Measurements from ENCODE around the gene COL4A2.
A peak's percentile ranks its signal among the peaks of the same experiment; 100 is the strongest.

COL4A2 gene

DNA sequence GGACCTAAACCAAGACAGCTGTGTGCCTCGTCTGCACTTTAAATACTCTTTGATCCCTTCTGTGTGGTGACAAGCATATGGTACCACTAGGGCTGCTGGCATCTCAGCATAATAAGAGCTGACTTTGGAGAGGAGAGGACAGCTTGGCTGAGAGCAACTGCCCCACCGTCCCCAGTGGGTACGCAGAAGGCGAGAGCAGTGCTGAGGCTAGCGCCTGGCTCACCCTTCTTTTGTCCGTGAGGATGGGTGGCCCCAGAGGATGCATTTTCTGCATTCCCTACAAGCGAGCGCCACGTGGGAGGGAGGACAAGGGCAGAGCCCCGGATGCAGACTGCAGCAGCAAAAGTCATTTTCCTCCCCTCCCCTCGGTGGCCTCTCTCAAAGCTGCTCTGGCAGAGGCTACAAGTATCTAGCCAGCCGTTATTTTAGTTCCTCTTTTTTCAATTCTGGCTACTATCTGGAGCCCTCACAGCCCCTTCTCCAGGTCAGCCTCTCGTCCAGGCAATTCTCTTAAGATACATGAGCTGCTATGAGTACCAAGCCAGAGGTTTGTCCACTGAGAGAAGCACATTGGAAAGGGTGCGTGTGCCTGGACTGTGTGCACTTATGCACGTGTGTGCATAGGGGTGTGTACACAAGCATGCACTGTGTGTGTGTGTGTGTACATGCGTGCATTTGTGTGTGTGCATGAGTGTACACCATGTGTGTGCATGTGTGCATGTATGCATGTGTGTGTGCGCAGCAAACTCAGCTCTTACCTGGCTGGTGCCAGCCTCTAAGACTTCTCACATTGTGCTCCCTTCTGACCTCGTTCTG is 203.1 kb downstream of the COL4A2 start:
- Histone ChIP-seq H3K27me3 (ENCODE audit: low read depth, low read length) (no peaks in the 10 kb centered on the region), H3K36me3 (ENCODE audit: control insufficient read depth in 1 of 2, insufficient read depth in 2 of 2, low read length in 2 of 2) (peaks cover 10 to 73% of the 10 kb centered on the region in 2 donors), H3K4me1 (ENCODE audit: control insufficient read depth in 1 of 2, insufficient read depth in 2 of 2, low read length in 2 of 2) (peaks cover 12 to 39% of the 10 kb centered on the region in 2 donors), H3K4me3 (ENCODE audit: low read depth in 1 of 2, low read length in 2 of 2) (no peak overlapping the region), H3K9me3 (ENCODE audit: control insufficient read depth in 1 of 2, low read length in 2 of 2) (no peaks in the 10 kb centered on the region), H3K27ac (ENCODE audit: low read length) (no peak overlapping the region)

DNA sequence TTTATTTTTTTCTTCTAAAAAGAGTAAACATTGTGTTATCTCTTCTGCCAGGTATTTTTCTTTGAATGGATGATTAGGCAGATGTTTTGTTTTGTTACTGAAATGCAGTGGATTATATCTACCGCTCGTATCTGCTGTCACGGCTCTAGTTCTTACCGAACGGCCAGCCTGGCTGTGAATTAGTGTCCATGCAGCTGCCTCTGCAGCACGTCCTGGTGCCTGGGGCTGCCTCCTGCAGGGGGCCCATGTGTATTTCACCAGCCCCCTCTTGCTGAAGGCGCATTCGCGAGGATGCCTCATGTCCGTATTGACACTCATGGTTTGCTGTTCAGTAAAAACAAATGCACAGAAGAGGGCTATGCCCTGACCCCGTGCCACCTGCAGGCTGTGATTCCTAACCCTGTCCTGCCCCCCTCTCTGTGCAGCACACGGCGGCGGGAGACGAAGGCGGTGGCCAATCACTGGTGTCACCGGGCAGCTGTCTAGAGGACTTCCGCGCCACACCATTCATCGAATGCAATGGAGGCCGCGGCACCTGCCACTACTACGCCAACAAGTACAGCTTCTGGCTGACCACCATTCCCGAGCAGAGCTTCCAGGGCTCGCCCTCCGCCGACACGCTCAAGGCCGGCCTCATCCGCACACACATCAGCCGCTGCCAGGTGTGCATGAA is 204.6 kb downstream of the COL4A2 start:
- H3K27ac ChIP-seq (ENCODE audit: low read length): no peak overlapping the region
- peaks cover 9 to 29% of the 10 kb centered on the region in 2 donors for H3K4me1 ChIP-seq (ENCODE audit: control insufficient read depth in 1 of 2, insufficient read depth in 2 of 2, low read length in 2 of 2)
- H3K9me3 ChIP-seq (ENCODE audit: control insufficient read depth in 1 of 2, low read length in 2 of 2): no peaks in the 10 kb centered on the region
- H3K27me3 ChIP-seq (ENCODE audit: low read depth, low read length): no peaks in the 10 kb centered on the region
- peaks cover 10 to 59% of the 10 kb centered on the region in 2 donors for H3K36me3 ChIP-seq (ENCODE audit: control insufficient read depth in 1 of 2, insufficient read depth in 2 of 2, low read length in 2 of 2)
- no peak overlapping the region for H3K4me3 ChIP-seq (ENCODE audit: low read depth in 1 of 2, low read length in 2 of 2)

DNA sequence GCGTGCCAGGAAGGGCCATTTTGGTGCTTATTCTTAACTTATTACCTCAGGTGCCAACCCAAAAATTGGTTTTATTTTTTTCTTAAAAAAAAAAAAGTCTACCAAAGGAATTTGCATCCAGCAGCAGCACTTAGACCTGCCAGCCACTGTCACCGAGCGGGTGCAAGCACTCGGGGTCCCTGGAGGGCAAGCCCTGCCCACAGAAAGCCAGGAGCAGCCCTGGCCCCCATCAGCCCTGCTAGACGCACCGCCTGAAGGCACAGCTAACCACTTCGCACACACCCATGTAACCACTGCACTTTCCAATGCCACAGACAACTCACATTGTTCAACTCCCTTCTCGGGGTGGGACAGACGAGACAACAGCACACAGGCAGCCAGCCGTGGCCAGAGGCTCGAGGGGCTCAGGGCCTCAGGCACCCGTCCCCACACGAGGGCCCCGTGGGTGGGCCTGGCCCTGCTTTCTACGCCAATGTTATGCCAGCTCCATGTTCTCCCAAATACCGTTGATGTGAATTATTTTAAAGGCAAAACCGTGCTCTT is 205.2 kb downstream of the COL4A2 start:
- Histone ChIP-seq H3K27ac (ENCODE audit: low read length) (no peak overlapping the region), H3K36me3 (ENCODE audit: control insufficient read depth in 1 of 2, insufficient read depth in 2 of 2, low read length in 2 of 2) (peaks cover 10 to 56% of the 10 kb centered on the region in 2 donors), H3K4me1 (ENCODE audit: control insufficient read depth in 1 of 2, insufficient read depth in 2 of 2, low read length in 2 of 2) (peaks cover 4 to 23% of the 10 kb centered on the region in 2 donors), H3K9me3 (ENCODE audit: control insufficient read depth in 1 of 2, low read length in 2 of 2) (no peaks in the 10 kb centered on the region), H3K27me3 (ENCODE audit: low read depth, low read length) (no peaks in the 10 kb centered on the region), H3K4me3 (ENCODE audit: low read depth in 1 of 2, low read length in 2 of 2) (no peak overlapping the region)

DNA sequence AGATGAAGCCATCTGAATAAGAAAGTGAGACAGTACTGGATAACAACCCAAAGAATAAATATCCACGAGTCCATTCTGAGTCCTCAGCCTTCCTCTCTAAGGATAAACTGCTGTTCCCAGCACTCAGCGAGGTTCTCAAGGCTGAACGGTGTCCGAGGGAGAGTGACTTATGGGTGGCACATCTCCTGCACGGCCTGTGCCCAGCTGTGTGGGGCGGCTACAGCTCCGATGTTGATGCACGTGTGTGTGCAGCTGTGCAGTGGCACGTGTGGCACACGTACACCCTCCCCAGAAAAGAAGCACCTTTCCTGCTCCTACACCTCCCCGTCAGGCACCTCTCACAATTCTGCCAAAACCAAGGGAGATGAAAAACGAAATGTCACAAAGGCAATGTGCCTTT is 209.4 kb downstream of the COL4A2 start:
- Histone ChIP-seq H3K27me3 (ENCODE audit: low read depth, low read length) (no peaks in the 10 kb centered on the region), H3K4me3 (ENCODE audit: low read depth in 1 of 2, low read length in 2 of 2) (no peak overlapping the region), H3K4me1 (ENCODE audit: control insufficient read depth in 1 of 2, insufficient read depth in 2 of 2, low read length in 2 of 2) (peaks cover 8 to 11% of the 10 kb centered on the region in 2 donors), H3K36me3 (ENCODE audit: control insufficient read depth in 1 of 2, insufficient read depth in 2 of 2, low read length in 2 of 2) (peaks cover 13 to 32% of the 10 kb centered on the region in 2 donors), H3K9me3 (ENCODE audit: control insufficient read depth in 1 of 2, low read length in 2 of 2) (no peaks in the 10 kb centered on the region), H3K27ac (ENCODE audit: low read length) (no peak overlapping the region)

- no peak overlapping the region for H3K4me3 ChIP-seq (ENCODE audit: low read depth in 1 of 2, low read length in 2 of 2)
- no peak overlapping the region for H3K27ac ChIP-seq (ENCODE audit: low read length)
- H3K27me3 ChIP-seq (ENCODE audit: low read depth, low read length): no peaks in the 10 kb centered on the region
- H3K9me3 ChIP-seq (ENCODE audit: control insufficient read depth in 1 of 2, low read length in 2 of 2): no peaks in the 10 kb centered on the region
- H3K4me1 ChIP-seq (ENCODE audit: control insufficient read depth in 1 of 2, insufficient read depth in 2 of 2, low read length in 2 of 2): peaks cover 8 to 11% of the 10 kb centered on the region in 2 donors
- H3K36me3 ChIP-seq (ENCODE audit: control insufficient read depth in 1 of 2, insufficient read depth in 2 of 2, low read length in 2 of 2): peaks cover 7 to 21% of the 10 kb centered on the region in 2 donors
These were observed 210.6 kb downstream of the COL4A2 start for GRCh38 chr13:110517505-110518225.

DNA sequence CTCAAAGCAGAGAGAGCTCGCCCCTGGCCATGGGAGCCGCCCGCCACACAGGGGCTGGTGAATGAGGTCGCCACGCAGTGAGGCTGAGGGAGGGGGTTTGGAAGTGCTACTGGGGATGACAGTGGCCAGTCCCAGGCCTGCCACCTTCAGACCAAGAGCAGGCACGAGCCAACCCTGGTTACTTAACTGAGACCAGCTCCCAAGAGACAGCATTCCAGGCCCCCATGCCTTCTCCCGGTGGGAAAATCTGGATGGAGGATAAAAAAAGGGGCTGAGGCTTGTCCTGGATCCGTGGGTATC is 211.1 kb downstream of the COL4A2 start:
- Histone ChIP-seq H3K9me3 (ENCODE audit: control insufficient read depth in 1 of 2, low read length in 2 of 2) (no peaks in the 10 kb centered on the region), H3K4me3 (ENCODE audit: low read depth in 1 of 2, low read length in 2 of 2) (no peak overlapping the region), H3K4me1 (ENCODE audit: control insufficient read depth in 1 of 2, insufficient read depth in 2 of 2, low read length in 2 of 2) (peaks cover 8 to 11% of the 10 kb centered on the region in 2 donors), H3K27ac (ENCODE audit: low read length) (peak overlapping the region; percentile 23), H3K36me3 (ENCODE audit: control insufficient read depth in 1 of 2, insufficient read depth in 2 of 2, low read length in 2 of 2) (peaks cover 4 to 17% of the 10 kb centered on the region in 2 donors), H3K27me3 (ENCODE audit: low read depth, low read length) (no peaks in the 10 kb centered on the region)

GRCh38 chr13:110518571-110518970 is 211.5 kb downstream of the COL4A2 start:
- H3K27me3 ChIP-seq (ENCODE audit: low read depth, low read length): no peaks in the 10 kb centered on the region
- peak overlapping the region; percentile 23 for H3K27ac ChIP-seq (ENCODE audit: low read length)
- H3K36me3 ChIP-seq (ENCODE audit: control insufficient read depth in 1 of 2, insufficient read depth in 2 of 2, low read length in 2 of 2): peaks cover 6 to 14% of the 10 kb centered on the region in 2 donors
- no peak overlapping the region for H3K4me3 ChIP-seq (ENCODE audit: low read depth in 1 of 2, low read length in 2 of 2)
- no peaks in the 10 kb centered on the region for H3K9me3 ChIP-seq (ENCODE audit: control insufficient read depth in 1 of 2, low read length in 2 of 2)
- H3K4me1 ChIP-seq (ENCODE audit: control insufficient read depth in 1 of 2, insufficient read depth in 2 of 2, low read length in 2 of 2): peaks cover 8 to 11% of the 10 kb centered on the region in 2 donors

DNA sequence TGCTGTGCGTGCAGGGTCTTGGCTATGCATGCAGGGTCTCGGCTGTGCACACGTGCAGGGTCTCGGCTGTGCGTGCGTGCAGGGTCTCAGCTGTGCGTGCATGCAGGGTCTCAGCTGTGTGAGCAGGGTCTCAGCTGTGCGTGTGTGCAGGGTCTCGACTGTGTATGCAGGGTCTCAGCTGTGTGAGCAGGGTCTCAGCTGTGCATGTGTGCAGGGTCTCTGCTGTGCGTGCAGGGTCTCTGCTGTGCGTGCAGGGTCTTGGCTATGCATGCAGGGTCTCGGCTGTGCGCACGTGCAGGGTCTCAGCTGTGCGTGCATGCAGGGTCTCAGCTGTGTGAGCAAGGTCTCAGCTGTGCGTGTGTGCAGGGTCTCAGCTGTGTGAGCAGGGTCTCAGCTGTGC is 212.0 kb downstream of the COL4A2 start:
- Histone ChIP-seq H3K4me1 (ENCODE audit: control insufficient read depth in 1 of 2, insufficient read depth in 2 of 2, low read length in 2 of 2) (peaks cover 8 to 15% of the 10 kb centered on the region in 2 donors), H3K9me3 (ENCODE audit: control insufficient read depth in 1 of 2, low read length in 2 of 2) (no peaks in the 10 kb centered on the region), H3K27me3 (ENCODE audit: low read depth, low read length) (no peaks in the 10 kb centered on the region), H3K4me3 (ENCODE audit: low read depth in 1 of 2, low read length in 2 of 2) (no peak overlapping the region), H3K27ac (ENCODE audit: low read length) (no peak overlapping the region), H3K36me3 (ENCODE audit: control insufficient read depth in 1 of 2, insufficient read depth in 2 of 2, low read length in 2 of 2) (peaks cover 6 to 10% of the 10 kb centered on the region in 2 donors)

- Histone ChIP-seq H3K9me3 (ENCODE audit: control insufficient read depth in 1 of 2, low read length in 2 of 2) (no peaks in the 10 kb centered on the region), H3K27me3 (ENCODE audit: low read depth, low read length) (no peaks in the 10 kb centered on the region), H3K4me1 (ENCODE audit: control insufficient read depth in 1 of 2, insufficient read depth in 2 of 2, low read length in 2 of 2) (peaks cover 11 to 18% of the 10 kb centered on the region in 2 donors), H3K4me3 (ENCODE audit: low read depth in 1 of 2, low read length in 2 of 2) (no peak overlapping the region), H3K27ac (ENCODE audit: low read length) (no peak overlapping the region), H3K36me3 (ENCODE audit: control insufficient read depth in 1 of 2, insufficient read depth in 2 of 2, low read length in 2 of 2) (peaks cover 5 to 6% of the 10 kb centered on the region in 2 donors)
These were observed 212.4 kb downstream of the COL4A2 start for GRCh38 chr13:110519506-110519905.

- H3K4me1 ChIP-seq (ENCODE audit: control insufficient read depth in 1 of 2, insufficient read depth in 2 of 2, low read length in 2 of 2): peaks cover 12 to 26% of the 10 kb centered on the region in 2 donors
These were observed 213.6 kb downstream of the COL4A2 start for GRCh38 chr13:110520431-110521295.

More at GRCh38 chr13:110520431-110521295, 213.6 kb downstream of the COL4A2 start:
- H3K4me3 ChIP-seq (ENCODE audit: low read depth in 1 of 2, low read length in 2 of 2): no peak overlapping the region
- no peaks in the 10 kb centered on the region for H3K9me3 ChIP-seq (ENCODE audit: control insufficient read depth in 1 of 2, low read length in 2 of 2)
- H3K36me3 ChIP-seq (ENCODE audit: control insufficient read depth in 1 of 2, insufficient read depth in 2 of 2, low read length in 2 of 2): peaks cover 0 to 6% of the 10 kb centered on the region in 2 donors
- peak overlapping the region; percentile 10 for H3K27ac ChIP-seq (ENCODE audit: low read length)
- H3K27me3 ChIP-seq (ENCODE audit: low read depth, low read length): no peaks in the 10 kb centered on the region
